GM18858 (cell line): ENCODE results near the gene MYOZ3.

Experiments used
- ATAC-seq: cut with Tn5 transposase; IDR thresholded peaks from one replicate; pipeline ENCODE4 v1.9.1; 2021; ENCODE audit not compliant: unreplicated experiment

Gene MYOZ3

DNA sequence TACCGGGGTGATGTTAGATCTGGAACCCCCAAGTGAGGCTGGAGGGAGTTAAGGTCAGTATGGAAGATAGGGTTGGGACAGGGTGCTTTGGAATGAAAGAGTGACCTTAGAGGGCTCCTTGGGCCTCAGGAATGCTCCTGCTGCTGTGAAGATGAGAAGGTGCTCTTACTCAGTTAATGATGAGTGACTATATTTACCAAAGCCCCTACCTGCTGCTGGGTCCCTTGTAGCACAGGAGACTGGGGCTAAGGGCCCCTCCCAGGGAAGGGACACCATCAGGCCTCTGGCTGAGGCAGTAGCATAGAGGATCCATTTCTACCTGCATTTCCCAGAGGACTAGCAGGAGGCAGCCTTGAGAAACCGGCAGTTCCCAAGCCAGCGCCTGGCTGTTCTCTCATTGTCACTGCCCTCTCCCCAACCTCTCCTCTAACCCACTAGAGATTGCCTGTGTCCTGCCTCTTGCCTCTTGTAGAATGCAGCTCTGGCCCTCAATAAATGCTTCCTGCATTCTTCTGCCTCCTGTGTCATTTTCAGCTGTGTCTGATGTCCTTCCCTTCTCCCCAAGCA is 2.3 kb upstream of the MYOZ3 start:
- ATAC-seq: no peak

DNA sequence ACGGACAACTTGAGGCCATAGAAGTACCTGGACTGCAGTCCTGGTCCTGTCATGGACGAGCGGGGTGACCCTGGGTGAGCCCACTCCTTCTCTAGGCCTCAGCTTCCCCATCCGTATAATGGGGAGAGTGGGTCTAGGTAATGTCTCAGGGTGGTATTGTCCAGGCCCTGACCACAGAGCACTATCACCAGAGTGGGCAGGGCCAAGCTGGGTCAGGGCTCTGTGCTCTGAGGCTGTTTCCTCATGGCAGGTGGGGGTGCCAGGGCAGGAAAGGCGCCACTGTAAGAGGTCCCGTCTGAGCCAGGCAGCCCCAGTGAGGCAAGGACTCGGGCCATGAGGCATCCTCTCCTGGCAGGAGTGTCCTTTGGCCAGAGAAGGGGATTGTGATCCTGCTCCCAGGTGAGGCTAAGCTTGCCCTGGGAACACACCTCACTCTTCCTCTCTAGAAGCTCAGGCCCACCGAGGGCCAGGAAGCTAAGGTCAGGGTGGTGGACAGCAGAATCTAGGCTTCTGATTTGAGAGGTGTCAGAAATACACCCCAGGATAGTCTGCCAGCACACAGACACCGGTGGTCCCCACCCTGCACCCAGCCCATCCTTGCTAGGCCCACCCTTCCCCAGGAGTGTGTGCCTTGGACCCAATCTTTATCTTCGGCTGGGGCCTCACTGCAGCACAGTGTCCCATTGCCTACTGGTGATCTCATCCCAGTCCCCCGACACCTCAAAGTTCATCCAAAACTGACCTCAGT is 1.5 kb upstream of the MYOZ3 start:
- no peak for ATAC-seq

DNA sequence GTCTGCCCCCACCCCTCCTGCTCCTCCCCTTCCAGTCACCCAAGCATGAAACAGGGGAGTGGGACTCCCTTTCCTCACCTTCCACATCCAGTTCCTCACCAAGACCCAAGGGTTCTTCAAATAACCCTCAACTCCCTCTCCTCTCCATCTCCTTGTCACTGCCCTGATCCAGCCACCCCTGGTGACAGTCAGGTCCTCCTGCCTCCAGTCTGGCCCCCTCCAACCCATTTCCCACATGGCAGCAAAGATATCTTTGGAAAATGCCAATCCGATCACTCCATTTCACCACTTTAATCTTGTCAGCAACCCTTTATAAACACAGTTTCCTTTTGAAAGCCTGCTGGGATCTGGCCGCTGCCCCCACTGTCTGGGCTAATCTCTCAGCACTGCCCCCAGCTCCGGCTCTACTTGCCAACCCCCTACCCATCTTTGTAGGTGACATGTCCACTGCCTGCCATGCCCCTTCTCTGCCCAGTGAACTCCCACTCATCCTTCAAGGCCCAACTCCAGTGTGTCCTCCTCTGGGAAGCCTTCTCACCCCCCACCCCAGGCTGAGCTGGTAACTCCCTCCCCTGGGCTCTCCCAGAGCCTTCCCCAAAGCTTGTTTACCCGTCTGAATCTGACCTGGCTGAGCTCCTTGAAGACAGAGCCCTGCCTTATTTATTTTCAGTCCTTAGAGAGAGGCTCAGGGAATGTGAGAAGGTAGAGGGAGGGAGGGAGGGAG is 781 bp upstream of the MYOZ3 start:
- no peak for ATAC-seq

DNA sequence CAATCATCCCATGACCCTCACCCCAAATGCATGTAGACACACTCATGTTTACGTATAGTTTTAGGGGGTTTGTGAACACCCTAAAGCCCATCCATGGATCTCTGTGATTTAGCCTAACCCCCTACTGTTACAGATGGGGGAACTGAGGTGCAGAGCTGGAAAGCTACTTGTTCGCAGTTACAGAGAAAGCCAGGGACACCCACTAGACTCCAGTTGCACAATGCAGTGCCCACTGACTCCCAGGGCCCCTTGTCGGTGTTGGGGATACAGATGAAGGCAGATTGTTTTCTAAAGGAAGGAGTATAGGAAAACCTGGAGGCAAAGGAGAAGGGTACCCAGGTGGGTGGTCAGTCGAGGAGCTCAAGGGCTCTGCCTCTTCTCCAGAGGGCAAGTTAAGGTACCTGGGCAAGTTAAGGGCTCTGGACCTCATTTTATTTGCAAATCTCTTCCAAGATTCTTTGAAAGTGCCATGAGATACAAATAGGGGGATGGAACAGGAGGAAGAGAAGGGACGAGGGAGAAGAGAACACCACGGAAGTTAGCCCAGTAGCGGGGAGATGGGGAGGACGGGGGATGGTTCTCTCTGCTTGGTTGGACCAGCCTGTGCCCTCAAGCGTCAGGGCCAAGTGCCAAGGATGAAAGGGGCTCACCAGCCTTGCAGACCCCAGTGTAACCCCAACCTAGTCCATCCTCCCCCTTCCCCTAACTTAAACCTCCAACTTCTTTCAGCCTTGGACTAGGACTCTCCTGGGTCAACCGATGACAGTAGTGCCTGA is 958 bp downstream of the MYOZ3 start:
- no peak for ATAC-seq

DNA sequence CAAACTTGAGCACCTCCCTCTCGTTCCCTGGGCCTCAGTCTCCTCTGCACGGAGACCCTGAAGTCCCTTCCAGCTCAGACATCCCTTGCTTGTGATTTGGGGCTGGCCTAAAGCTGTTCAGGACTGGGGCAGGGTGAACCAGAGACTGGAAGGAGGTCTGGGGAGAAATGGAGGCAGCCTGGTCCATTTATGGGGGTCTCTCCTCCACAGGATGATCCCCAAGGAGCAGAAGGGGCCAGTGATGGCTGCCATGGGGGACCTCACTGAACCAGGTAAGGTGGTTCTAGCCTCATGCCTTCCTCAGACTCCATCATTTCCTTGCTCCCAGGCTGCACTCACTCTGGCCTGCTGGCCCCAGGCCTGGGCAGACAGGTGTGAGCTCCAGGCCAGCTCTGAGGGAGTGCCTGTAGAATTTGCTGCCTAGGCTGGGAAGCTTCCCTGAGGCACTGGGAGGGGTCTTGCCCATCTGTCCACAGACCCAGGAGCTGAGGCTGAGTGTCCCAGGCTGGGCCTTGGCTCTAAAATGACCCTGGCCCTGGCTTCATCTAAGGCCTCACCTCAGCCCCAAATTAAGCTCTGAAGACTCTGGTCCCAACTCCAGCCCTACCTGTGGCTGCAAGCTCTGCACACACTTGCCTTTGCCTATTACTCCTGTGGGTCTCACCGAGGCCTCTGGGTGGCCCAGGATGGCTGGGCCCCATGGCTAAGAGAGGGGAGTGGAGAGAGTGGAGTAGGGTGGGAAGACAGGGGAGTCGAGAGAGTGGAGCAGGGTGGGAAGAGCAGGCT is 1.9 kb downstream of the MYOZ3 start:
- ATAC-seq: no peak

DNA sequence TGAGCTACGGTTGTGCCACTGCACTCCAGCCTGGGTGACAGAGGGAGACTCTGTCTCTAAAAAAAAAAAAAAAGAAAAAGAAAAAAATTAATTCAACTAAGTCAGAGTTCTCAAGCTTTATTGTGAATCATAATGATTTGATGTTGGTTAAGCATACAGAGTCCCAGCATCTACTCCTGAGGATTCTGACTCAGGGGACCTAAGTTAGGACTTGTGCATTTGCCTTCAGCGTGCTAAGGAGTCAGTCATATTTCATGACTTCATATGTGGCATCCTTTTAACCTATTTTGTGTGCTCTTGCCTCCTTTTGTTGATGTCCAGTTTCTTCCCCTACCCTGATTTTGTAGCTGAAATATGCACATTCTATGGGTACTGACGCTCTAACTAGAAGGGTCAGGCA is 2.9 kb downstream of the MYOZ3 start:
- no peak for ATAC-seq

DNA sequence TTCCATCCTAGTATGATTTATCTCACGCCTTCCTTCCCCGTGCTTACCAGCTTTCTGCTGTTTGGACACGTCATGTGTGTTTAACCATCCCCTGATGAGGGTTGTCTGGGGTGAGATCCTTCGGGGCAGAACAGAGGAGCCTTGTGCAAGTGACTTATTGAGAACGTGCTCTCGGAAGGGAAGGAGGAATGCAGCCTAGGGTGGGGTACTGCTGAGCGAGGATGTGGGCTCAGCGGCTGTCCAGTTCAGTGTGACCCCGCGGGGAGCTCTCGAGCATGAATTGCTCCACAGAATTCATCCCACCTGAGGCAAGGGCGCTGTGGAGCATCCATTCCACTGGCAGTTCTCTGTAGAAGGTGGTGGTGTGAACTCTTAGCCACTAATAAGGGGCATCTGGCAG is 4.0 kb downstream of the MYOZ3 start:
- no peak for ATAC-seq

DNA sequence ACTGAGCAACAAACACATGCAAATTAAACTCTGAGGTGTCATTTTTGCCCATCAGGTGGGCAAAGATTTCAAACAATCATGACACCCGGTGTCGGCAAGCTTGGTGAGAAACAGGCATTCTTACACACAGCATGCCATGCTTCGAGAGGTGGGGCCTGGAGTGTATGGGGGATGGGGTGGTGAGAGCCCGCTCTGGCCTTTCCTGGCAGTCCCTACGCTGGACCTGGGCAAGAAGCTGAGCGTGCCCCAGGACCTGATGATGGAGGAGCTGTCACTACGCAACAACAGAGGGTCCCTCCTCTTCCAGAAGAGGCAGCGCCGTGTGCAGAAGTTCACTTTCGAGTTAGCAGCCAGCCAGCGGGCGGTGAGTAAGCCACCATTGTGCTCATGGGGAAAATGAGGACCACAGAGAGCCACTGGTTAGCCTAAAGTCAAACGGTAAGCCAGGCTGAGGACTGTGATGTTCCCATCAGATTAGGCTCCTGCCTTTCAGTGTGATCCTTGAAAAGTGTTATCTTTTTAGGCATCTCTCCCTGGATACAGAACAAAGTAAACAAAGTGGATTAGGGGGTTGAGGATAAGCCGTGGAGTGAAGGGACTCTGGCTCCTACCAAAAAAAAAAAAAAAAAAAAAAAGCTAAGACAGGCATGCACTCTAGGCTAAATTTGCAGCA is 9.4 kb downstream of the MYOZ3 start:
- no peak for ATAC-seq

DNA sequence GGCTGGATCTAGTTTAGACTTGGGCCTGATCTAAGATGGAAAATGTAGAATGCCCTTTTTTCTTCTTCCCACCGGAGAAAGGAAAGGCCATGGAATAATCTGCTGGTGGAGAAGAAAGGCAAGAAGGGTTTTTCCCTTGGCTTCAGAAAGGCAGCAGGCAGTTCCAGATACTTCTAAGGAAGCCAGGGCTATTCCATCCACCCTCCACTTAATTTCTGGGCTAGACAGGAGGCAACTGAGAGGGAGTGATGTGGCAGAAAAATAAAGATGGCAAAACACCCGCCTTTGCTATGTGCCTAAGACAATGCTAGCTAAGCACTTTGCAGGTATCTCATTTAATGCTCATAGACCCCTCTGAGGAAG is 9.9 kb downstream of the MYOZ3 start:
- ATAC-seq: no peak

DNA sequence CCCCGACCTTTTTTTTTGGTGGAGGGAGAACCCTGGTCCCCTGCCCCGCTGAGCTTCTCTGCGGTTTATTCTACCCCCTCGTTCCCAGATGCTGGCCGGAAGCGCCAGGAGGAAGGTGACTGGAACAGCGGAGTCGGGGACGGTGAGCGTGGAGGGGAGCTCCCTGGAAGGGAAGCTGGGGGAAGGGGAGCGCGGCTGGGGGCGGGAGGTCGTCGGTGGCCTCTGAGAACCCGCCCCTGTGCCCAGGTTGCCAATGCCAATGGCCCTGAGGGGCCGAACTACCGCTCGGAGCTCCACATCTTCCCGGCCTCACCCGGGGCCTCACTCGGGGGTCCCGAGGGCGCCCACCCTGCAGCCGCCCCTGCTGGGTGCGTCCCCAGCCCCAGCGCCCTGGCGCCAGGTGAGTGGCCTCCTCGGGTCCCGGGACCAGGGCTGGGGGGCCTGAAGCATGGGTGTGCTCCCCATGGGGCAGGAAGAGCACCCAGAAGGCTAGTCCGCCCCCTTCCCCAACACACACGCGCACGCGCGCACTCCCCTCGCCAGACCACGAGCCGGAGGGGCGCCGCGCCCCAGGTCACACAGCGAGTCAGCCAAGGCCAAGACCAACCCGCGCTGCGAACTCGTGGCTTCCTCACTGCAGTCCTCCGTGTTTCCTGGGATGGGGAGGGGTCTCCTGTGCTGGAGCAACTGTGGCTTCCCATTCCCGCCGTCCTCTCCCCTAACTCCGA is 10.6 kb downstream of the MYOZ3 start:
- ATAC-seq: no peak

DNA sequence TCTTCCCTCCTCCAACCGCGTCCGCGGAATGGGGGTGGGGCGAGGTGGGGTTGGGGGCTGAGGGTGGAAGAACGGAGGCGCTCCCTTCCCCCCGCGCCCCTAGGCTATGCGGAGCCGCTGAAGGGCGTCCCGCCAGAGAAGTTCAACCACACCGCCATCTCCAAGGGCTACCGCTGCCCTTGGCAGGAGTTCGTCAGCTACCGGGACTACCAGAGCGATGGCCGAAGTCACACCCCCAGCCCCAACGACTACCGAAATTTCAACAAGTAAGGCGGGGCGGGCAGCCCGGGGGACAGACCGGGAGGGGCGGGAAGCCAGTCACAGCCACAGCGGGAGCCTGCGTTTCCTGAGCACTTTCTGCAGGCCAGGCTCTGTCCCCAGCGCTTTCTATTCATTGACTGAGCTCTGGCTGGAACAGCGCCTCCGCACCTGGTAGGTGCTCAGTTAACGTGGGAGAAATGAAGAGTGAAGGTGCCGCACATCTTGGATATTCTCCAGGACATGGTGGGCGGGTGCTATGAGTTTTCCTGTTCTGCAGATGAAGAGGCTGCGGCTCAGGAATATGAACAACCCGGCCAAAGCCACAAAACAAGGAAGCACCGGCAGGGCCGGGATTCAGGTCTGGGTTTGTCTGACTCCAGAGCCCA is 11.3 kb downstream of the MYOZ3 start:
- ATAC-seq: no peak

DNA sequence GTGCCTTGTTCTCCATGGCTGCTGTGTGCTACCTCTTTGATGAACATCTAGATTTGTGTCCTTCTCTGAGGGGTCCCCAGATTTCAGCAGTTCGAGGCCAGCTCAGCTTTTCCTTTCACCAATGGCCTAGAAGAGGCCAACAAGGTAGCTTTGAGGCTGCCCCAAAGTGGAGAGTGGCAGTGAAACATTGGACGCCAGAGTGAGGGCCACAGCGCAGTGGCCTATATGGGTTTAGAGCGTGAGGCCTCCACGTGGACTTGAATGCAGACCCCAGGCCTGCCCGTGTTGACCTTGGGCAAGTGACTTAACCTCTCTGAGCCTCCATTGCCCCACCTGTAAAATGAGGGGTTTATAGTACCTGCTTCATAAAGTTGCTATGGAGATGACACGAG is 11.8 kb downstream of the MYOZ3 start:
- ATAC-seq: no peak

DNA sequence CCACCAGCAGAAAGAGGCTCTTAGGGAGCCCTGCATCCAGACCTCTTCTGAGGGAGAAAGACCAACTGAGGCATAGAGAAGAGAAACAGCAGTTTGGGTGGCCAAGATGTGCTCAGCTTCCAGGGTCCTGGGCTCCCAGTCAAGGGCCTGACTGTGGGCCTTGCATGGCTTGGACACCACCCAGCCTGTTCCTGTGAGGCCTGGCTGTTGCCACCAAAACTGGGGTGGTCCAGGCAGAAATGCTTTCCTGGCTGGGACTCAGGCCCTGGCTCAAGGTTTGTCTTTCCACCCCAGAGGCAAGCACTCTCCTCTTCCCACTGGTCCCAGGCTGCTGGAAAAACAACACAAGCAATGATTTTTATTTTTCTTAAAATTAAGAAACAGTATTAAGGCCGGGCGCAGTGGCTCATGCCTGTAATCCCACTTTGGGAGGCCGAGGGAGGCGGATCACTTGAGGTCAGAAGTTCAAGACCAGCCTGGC is 13.3 kb downstream of the MYOZ3 start:
- ATAC-seq: no peak

DNA sequence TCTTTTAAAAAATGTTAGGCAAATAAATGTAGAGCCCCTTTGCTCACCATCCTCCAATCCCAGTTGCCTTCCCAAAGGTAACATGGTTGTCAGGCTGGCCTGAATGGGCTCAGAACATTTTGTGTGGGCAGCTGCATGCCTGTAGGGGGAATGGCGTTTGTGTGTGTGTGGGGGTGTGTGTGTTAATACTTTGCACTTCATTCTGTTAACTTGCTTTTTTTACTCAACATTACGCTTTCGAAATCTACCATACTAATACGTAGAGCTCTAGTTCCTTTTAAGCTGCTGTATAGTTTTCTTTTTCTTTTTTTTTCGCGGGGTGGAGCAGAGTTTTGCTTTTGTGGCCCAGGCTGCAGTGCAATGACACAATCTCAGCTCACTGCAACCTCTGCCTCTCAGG is 14.0 kb downstream of the MYOZ3 start:
- no peak for ATAC-seq

DNA sequence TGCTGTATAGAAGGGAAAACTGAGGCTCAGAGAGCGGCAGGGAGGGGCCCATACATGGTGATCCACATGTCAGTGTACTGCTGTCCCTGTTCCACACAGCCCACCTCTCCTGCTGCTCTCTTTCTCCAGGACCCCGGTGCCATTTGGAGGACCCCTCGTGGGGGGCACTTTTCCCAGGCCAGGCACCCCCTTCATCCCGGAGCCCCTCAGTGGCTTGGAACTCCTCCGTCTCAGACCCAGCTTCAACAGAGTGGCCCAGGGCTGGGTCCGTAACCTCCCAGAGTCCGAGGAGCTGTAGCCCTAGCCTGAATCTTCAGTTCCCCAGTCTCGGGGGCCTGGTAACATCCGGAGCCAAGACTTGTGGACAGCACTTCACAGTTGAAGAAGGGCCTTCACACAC is 15.5 kb downstream of the MYOZ3 start:
- no peak for ATAC-seq

DNA sequence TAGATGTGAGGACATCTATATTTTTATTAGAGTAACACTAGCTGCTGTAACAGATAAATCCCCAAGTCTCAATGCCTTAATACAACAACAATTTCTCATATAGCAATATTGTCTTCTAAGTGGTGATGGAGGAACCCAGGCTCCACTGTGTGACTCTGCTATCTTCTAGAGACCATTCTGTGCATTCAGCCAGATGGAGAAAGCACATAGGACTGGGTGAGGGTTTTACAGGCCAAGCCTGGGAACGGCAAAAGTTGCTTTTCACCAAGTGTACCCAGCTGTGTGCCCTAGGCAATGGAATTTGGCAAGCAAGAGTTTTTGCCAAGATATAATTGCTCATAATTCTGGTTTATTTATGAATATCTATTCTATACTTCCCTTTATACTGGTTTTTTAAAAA is 28.1 kb downstream of the MYOZ3 start:
- ATAC-seq: no peak

DNA sequence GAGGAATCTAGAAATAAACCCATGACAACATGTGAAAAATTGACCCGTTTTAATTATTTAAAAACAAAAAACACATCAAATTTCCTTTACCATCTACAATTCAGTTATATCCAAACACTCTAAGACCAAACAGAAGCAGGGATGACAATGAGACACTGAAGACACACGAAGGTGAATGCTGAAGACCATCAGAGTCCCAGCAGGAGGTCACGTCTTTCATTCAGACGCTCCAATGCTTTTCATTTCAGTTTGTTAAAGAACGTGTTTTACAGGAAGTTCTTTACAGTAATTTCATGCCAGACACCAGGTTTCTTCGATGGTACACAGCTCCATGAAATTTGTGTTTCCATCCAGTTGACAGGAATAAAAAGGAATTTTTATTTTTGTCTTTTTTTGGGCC is 29.7 kb downstream of the MYOZ3 start:
- no peak for ATAC-seq

DNA sequence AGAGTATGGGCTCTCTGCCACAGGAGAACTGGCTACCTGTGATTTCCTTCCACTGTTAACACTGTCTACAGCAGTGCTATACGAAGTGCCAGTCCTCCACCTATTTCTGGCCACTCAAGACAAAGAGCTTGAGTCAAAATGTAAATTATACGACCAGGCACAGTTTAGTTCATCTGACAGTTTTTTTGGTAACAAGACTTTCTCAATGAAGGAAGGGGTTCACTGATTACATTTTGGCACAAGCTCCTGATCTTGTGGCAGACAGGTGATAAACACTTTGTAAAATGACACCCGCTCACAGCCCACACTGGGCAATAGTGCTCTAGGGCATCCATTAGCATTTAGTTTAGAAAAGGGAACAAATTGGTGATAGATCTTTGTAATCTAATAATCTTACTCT is 31.2 kb downstream of the MYOZ3 start:
- no peak for ATAC-seq

DNA sequence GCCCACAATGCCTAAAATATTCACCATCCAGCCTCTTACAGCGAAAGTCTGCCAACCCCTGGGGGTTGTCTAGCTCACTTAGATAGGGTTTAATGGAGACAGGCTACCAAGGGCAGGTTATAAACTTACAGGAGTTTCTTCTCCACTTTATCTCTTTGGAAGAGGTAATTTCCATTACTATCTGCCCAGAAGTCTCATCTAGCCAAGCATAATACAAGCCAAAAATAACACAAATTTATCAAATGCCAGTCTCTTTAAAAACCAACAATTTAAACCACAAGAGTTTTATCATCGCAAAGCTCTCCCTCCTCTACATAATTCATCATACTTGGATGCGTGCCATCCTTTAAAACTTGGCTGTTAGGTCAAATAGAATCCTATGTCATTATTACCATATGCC is 33.6 kb downstream of the MYOZ3 start:
- no peak for ATAC-seq
